Kidney capillary endothelial cell (primary cell): ENCODE results near the gene LRRC2.
"Not testable (repeated sequence)": the region's sequence is repeated elsewhere in the genome, so short reads cannot be mapped to it uniquely, and the experiment has no call there.

Experiments
- DNase-seq: peaks from one replicate; pipeline ENCODE4 v3.0.0-alpha.2; 2018; ENCODE audit warnings: low spot score

The LRRC2 gene

DNA sequence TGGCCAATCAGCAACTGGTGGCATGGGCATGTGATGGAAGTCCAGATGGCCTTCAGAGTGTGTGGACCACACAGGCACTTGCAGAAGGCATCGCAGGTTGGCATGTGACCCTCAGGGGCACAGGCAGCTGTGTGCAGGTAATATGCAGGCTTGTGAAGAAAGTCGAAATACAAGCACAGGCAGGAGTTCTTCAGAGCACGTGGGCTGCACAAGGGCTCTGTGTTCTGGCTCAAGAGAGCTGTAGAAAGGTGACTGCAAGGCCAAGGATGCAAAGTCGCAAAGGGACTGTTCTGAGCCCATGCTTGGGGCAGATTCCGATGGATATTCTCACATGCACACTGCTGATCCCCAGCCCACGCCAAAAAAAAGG is 8.3 kb downstream of the LRRC2 start:
- no peak for DNase-seq

DNA sequence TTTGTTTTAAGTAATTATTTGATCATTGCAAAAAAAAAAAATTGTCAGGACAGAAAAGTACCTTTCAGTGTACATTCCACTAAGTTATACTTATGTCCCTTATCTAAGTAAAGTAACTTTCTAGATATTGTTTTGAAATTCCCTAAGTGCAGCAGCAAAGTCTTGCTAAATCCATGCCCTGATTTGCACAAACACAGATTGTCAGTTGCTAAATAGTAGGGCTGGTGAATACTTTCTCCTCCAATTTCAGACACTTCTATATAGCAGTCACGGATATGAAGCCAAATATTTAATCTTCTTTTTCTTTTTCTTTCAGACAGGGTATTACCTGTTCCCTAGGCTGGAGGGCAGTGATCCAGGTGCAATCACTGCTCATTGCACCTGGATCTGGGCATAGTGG is 12.9 kb downstream of the LRRC2 start:
- no peak for DNase-seq

DNA sequence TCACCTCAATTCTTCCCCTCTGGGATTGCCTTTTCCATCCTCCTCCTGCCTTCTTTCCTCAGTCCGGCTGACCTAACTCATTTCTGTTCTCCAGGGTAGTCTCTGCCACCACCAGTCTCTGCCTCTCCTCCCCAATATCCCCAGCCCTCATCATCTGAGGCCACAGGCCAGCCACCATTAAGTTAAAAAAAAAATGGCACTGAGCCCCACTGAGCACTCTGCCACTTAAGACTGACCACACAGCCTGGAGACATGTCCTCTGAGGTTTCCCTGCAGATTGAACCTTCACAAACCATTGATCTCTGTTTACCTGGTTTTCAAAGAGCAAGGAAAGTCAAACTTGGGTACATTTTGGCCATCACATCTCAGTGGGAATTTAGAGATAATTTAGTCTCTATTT is 13.6 kb downstream of the LRRC2 start:
- no peak for DNase-seq

DNA sequence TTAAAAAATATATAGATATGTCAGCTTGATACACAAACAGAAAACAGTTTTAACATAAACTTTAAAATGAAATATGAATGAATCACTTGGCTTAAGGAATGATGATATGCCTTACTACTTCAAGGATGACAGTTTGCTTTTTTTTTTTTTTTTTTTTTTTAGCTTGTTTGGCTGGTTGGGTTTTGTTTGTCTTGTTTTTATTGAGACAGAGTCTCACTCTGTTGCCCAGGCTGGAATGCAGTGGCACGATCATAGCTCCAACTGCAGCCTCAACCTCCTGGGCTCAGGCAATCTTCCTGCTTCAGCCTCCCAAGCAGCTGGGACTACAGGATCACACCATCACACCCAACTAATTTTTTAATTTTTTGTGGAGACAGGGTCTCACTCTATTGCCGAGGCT is 14.5 kb downstream of the LRRC2 start:
- DNase-seq: no peak

DNA sequence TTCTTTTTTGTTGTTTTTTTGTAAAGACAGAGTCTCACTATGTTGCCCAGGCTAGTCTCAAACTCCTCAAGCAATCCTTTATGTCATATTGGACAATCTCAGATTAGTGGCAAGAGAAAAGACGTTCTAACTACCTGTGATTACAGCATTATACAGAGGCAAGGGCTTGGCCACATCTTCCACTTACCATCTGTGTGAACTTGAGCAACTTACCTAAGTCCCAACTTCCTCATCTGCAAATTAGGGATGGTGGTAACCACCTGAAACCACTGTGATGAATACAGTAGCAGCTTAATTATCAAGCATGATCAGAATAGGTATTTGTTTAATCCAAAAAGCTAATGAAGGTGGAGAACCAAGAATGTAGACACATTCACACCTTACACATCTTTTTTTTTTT is 16.1 kb downstream of the LRRC2 start:
- no peak for DNase-seq

DNA sequence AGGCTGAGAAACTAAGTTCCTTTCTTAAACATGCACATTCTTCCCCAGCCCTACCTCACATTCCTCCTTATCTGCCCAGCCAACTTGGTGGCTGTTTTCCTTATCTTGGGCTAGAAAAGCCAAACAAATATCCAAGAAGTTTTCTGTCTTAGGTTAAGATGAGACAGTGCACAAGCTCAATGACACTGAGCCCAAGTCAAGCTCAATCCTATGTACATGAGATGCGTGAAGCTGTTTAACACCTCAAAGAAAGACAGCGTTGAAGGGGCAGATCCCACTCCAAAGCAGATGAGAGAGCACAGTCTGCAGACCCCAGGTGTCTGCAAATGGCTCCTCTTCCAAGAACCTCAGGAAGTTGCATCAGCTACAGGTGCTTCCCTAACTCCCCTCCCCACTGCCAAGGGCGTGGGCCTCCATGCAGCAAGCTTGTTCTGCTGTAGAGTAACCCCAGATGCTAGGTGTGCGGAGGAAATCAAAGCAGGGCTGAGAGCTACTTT is 16.6 kb downstream of the LRRC2 start:
- no peak for DNase-seq

DNA sequence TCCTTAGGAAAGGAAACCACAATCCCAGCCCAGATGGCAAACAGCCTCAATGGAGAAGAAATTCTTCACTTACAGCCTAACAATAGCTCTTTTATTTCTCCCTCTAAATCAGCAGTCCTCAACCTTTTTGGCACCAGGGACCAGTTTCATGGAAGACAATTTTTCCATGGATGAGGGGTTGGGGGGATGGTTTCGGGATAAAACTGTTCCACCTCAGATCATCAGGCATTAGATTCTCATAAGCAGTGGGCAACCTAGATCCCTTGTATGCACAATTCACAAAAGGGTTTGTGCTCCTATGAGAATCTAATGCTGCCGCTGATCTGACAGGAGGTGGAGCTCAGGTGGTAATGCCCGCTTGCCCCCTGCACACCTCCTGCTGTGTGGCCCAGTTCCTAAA is 17.5 kb downstream of the LRRC2 start:
- DNase-seq: not testable (repeated sequence)

DNA sequence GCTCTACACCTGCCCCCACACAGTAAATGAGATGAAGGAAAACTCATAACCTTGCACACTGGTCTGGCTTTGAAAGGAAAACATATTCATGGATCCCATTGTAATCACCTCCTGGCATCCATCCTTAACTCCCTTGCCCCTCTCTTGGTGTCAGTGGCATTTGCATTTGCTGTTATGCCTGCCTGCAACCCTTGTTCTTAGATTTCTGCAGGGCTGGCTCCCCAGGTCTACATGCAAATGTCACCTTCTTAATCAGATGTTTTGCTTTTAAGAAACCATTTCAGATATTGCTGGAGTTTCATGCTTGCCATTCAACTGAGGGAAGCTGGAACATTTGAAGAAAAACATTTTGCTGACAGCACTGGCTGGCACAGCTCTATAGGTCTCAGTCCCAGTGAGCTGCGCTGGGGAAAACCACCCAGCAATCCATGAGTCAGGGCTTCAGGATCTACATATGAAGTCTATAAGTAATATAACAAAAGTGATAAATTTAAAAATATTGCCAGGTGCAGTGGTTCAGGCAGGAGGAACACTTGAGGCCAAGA is 19.1 kb downstream of the LRRC2 start:
- no peak for DNase-seq

DNA sequence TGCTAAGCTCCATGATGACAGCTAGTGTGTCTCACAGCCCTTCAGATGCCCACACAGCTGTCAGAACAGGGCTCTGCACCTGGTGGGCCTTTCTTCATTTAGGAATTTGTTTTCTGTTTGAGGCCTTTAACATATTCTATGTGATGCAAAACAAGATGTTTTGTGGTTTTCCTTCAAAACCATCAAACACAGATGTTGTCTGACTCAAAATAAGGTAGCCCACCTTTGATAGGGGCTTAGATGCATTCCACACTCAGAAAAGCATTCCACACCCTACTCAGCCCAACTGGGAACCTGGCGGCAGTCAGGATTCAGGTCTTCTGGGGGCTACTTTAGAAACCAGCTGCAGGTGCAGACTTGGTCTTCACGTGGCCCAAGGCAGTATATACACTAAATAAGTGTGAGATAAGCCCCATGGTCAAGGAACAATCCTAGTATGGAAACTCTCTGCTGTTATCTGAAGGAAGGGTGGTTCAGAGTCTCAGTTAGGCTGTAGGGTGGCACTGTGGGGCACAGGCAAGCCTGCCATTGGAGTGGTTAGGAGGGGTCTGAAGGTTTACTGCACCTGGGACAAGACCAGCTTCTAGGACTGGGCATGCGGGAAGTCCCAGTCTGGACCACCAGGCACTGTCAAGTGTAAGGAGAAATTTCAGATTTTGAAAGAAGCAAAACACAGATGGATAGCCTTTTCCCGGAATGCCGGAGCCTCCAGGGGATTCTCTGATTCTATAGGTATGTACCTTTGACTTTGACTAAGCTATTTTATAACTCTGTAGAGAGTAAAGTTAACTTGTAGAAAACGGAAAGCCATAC is 20.1 kb downstream of the LRRC2 start:
- DNase-seq: no peak

DNA sequence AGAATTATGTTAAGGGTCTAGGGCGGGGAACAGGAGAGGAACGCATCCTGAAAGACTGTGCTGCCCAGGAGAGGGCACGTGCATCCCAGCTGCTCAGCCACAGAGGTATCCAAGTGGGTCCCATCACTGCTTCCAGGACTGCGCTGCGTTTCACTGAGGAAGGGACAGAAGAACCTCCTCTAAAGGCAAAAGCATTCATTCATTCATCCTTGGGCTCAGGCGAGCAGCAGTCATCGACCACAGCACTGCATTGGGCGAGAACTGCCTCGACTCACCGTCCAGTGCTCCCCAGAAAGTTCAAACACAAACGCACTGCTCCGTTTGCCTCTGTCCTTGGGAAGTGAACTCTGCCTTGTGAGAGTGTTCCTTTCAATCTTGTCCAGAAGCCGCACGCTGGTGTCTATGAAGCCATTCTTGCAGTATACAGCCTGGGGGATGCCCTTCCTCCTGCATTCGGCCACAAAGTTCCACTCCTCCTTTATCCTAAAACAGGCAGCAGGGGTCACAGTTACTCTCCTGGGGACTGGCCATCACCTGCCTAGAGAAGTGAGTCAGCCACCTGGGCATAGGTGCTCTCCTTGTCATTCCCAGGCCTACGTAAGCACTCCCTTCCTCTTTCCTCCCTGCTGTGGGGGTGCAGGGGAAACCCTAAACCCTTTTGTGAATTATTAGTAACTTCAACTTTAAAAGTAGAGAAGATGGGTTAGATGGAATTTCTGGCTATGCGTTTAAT is 21.2 kb downstream of the LRRC2 start:
- DNase-seq: no peak

DNA sequence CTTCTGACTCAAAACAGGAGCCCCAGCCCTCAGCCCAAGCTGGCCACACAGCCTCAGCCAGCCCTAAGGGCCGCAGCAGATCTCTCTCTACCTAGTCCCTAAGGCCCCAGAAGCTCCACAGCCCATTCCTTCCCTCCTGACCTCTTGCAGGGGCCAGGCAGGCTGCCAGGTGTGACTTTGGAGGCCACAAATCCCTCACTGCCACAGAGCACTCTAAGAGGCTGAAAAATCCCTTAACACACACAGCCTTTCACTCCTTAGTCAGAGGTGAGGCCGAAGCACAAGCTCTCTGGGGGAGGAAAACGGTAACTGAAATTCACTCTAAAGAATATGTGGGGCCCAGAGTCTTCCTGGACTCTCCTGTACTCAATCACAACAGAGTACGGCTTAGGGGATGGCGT is 23.3 kb downstream of the LRRC2 start:
- no peak for DNase-seq

DNA sequence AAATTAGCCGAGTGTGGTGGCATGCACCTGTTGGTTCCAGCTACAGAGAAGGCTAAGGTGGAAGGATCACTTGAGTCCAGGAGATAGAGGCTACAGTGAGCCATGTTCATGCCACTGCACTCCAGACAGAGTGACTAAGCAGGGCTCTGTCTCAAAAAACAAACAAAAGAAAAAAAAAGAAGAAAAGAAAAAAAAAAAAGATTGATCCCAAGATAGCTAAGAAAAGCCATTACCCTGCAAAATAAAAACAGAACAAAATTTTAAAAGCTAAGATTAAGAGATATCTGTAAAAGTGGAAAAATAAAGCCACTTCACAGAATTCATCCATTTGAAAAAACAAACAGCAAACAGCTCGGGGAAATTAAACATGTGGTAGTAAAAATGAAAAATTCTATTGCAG is 23.8 kb downstream of the LRRC2 start:
- DNase-seq: no peak

DNA sequence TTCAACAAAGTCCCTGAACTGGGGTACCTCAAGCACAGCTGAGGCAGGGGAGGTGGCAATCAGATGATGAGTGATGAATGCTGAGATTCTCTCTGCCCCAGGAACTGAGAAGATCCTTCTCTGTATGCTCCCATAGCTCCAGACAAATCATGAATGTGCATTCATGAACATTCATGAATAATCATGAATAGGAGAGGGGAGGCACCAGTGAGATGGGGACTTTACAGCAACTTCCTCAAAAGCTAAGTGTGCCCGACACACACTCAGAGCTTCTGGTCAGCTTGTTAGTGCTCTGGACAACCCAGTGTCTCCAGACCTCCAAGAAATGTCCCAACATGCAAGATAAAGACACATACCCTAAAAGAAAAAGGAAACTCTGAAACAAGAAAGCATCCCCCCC is 24.3 kb downstream of the LRRC2 start:
- no peak for DNase-seq

DNA sequence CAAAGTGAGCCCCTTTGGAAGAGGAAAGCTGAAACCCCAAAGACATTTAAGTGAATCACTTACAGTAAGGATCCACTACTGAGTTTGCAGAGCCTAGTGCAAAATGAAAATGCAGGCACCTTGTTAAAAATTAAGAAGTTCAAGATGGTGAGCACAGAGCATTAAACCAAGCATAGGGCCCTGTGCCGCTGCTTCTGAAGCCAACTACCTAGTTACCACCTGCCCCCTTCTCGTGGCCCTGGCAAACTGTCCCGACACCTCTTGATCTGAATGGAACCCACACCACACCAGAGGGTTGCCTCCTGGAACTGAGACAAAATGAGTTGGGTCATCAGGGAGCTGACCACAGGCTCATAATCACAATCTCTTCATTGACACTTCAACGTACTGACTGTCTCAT is 25.6 kb downstream of the LRRC2 start:
- DNase-seq: no peak

DNA sequence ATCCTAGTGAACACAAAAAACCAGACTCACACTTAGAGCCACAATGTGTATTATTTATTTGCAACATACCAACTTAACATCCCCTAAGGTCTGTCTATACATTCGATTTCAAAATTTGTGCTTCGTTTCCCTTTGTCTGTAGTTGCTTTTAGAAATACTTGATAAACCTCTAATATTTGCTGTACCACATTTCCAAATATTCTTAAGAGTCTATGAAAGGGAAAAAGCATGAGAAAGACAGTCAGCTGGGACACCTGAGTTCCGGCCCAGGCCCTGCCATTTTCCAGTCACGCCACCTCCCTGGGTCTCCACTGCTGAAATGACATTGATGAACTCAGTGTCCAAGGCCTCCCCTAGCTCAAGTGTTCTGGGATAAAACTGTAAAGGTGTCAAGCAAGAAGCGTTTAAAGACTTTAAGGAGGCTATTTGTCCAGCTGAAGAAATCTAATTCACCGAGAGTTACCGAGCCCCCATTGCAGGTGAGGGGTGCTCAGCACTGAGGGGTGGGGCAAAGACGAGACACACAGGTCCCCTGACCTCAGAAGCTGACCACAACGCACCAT is 26.6 kb downstream of the LRRC2 start:
- no peak for DNase-seq

DNA sequence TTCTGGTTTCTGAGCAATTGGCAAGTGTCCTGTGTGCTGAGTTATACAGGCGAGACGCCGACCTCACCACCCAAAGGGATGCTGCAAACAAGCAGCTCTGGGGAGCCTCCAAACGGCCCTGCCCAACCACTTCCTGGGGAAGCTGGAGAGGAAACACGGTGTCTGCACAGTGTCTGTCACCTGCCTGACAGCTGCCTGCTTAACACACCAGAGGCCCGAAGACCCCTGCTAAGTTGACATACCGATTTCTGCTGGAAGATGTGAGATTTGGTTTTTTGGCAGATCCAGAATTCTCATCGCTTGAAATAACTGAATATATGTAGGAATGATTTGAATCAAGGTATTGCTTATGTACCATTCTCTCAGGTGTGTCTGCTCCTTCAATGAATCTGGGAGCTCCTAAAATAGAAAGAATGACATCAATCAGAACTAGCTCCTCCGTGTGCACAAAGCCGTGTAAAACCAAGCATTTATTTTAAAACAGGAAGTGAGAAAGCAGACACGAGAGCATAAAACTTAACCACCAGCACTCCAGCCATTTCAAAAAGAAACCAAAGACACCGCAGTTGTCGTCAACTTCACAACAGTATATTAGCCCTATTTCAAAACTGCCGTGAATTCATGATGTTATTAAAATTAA is 27.2 kb downstream of the LRRC2 start:
- peak; percentile 19 for DNase-seq

DNA sequence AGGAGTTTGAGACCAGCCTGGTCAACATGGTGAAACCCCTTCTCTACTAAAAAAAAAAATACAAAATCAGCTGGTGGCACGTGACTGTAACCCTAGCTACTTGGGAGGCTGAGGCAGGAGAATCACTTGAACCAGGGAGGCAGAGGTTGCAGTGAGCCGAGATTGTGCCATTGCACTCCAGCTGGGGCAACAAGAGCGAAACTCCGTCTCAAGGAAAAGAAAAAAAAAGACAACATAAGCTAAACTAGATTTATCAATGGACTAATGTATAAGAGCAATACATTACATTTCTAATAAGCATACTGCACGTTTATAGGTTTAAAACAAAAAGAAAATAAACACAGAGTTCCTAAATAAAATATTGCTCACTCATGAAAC is 27.7 kb downstream of the LRRC2 start:
- DNase-seq: not testable (repeated sequence)

DNA sequence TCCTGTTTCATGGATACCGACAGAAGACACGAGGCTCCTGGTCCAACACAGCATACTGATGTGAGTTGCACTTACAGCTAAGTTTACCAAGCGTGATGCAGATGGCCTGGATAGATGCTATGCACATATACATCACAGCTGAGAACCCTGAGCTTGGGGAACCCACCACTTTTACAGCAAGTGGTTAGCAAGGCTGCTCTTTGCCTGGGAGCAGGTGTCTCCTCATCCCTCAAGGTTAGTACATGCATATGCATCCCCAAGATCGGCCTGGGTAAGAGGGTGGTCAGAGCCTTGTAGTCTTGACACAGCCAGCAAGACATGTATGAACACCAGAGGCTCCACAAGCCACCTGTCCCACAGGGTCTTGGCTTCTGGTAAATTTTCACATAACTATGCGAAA is 28.3 kb downstream of the LRRC2 start:
- no peak for DNase-seq

DNA sequence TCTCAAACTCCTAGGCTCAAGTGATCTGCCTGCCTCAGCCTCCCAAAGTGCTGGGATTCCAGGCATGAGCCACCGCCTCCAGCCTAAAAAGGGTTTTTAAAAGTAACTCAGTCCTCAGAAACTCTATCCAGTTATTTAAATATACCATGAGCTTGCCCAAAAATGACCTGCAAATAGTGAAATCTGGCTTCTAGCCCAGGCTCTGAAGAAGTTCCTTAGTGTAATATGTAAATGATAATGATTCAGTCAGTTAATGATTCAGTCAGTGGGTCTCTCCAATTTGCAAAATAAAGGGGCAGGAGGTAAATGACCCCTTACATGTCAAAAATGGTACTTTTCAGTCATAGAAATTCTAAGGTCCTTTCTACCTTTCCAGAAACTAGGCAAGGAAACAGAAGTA is 28.8 kb downstream of the LRRC2 start:
- no peak for DNase-seq

DNA sequence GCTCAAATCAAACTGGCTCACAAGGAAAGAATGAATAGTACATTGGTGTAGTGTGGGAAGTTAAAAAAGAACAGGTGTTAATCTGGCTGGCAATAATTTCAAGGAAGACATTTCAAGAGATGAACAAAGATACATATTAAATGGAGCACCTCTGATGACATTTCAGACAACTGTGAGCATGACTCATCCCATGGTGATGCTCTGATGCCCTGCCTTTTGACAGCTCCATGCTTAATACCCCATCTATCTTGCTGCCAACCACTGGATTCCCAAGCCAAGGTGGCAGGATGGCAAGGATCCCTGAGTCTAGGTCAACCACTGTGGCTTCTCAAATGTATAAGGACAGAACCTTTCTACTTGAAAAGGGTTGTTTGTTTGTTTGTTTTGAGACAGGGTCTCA is 29.3 kb downstream of the LRRC2 start:
- DNase-seq: no peak

DNA sequence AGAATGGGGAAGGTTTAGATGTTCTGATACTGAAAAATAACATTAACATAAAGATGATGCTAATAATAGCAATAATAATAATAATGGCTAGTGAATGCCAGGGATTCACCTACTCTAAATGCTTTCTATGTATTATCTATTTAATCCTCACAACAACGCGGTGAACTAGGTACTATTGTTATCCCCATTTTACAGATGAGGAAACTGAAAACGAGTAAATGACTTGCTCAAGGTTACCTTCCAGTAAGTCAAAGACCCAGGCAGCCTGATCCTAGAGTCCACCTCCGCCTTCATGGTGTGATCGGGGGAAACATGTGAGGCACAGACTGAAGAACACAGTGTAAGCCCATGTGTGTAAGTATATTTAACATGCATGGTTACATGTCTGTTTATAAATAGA is 30.4 kb downstream of the LRRC2 start:
- DNase-seq: no peak

DNA sequence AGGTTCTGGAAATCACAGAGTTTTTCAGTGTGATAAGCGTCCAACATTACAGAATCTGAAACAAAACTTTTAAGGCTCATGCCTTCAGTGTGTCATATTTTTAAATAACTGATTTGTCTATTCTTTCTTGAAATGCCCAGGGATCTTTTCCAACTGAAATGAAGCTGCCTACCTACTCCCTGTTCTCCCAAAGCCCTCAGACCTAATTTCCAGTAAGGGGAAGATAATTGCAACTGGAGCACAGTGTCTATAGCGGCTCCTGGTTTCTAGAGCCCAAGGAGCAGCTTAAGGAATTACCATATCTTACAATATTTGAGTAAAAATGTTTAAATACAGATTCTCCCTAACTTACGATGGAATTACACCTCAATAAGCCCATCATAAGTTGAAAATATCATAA is 33.0 kb downstream of the LRRC2 start:
- no peak for DNase-seq

DNA sequence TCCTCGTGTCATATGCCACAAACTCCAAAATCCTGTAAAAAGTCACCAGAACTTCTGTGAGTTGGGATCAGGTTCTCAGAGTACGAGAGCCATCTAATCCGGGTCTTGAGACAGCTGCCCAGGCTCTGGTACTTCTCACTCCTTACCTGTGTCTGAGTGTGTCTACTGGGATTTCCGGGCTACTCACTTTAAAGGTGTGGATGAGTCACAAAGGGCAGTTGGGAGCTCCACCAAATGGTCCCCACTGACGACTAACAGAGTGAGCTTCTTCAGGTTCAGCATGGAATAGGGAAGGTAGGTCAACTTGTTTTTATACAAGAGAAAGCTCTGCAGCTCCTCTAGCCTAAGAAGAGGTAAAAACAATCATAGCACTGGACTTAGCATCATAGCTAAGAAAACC is 38.9 kb downstream of the LRRC2 start:
- no peak for DNase-seq
